OCI-LY1 (cell line): Measurements from ENCODE around the gene EXOSC2.

Experiments
- H2AFZ ChIP-seq: fragments of 200-600 bp; sonication (generic), shearing (Covaris generic); 2 replicates; pipeline ENCODE4 v1.6.0; 2014; ENCODE audit warnings: antibody characterized with exemption, mild to moderate bottlenecking, low read length
- H3F3A ChIP-seq: fragments of 200-600 bp; sonication (generic), shearing (Covaris generic); 2 replicates; pipeline ENCODE4 v1.6.0; 2014; ENCODE audit warnings: mild to moderate bottlenecking, antibody characterized with exemption, low read length, moderate library complexity; ENCODE audit not compliant: insufficient read depth
- H3K27ac ChIP-seq: fragments of 200-600 bp; sonication (generic); 2 replicates; pipeline ENCODE4 v1.5.1; 2014; ENCODE audit warnings: low read length, mixed run types, mild to moderate bottlenecking, low read depth; ENCODE audit not compliant: poor library complexity, severe bottlenecking
- H3K27me3 ChIP-seq: fragments of 200-600 bp; sonication (generic); 2 replicates; pipeline ENCODE4 v1.6.0; 2014; ENCODE audit warnings: antibody characterized with exemption, mild to moderate bottlenecking, low read length, moderate library complexity; ENCODE audit not compliant: insufficient read depth
- H3K36me3 ChIP-seq: fragments of 200-600 bp; sonication (generic); 2 replicates; pipeline ENCODE4 v1.6.1; 2014; ENCODE audit warnings: mild to moderate bottlenecking, antibody characterized with exemption, low read length, moderate library complexity, mixed read lengths; ENCODE audit not compliant: insufficient read depth
- H3K4me1 ChIP-seq: fragments of 200-600 bp; sonication (generic); 2 replicates; pipeline ENCODE4 v1.5.1; 2014; ENCODE audit warnings: mild to moderate bottlenecking, low read length, moderate library complexity; ENCODE audit not compliant: insufficient read depth, severe bottlenecking
- H3K4me2 ChIP-seq: fragments of 200-600 bp; sonication (generic), shearing (Covaris generic); 2 replicates; pipeline ENCODE4 v1.6.1; 2014; ENCODE audit warnings: low read length
- H3K4me3 ChIP-seq: fragments of 200-600 bp; sonication (generic); 2 replicates; pipeline ENCODE4 v1.5.1; 2014; ENCODE audit warnings: low read length, low read depth, mild to moderate bottlenecking, mixed read lengths; ENCODE audit not compliant: poor library complexity, severe bottlenecking
- H3K79me2 ChIP-seq: fragments of 200-600 bp; shearing (Covaris generic); 2 replicates; pipeline ENCODE4 v1.6.1; 2016; ENCODE audit warnings: mixed run types, low read length, mixed read lengths; ENCODE audit not compliant: insufficient read depth
- H3K9ac ChIP-seq: fragments of 200-600 bp; sonication (generic), shearing (Covaris generic); 2 replicates; pipeline ENCODE4 v1.6.1; 2014; ENCODE audit warnings: mild to moderate bottlenecking, low read length, mixed read lengths
- H3K9me2 ChIP-seq: fragments of 200-600 bp; sonication (generic), shearing (Covaris generic); 2 replicates; pipeline ENCODE4 v1.6.1; 2014; ENCODE audit warnings: low read depth, mild to moderate bottlenecking, low read length, mixed read lengths
- H3K9me3 ChIP-seq: fragments of 200-600 bp; shearing (Covaris generic); 2 replicates; pipeline ENCODE4 v1.6.1; 2014; ENCODE audit warnings: low read length, mixed read lengths
- H4K20me1 ChIP-seq: fragments of 200-600 bp; sonication (generic), shearing (Covaris generic); 2 replicates; pipeline ENCODE4 v1.6.0; 2016; ENCODE audit warnings: mild to moderate bottlenecking, low read length; ENCODE audit not compliant: insufficient read depth
- CTCF ChIP-seq: fragments of 200-600 bp; sonication (generic), shearing (Covaris generic); IDR thresholded peaks from 2 replicates; pipeline ENCODE4 v1.5.1; 2017; ENCODE audit warnings: mild to moderate bottlenecking, antibody characterized with exemption, low read length, moderate library complexity, mixed read lengths
- EZH2 ChIP-seq: fragments of 200-600 bp; sonication (generic), shearing (Covaris generic); IDR thresholded peaks from 2 replicates; pipeline ENCODE4 v1.8.0; 2017; ENCODE audit warnings: borderline replicate concordance, mixed run types, mild to moderate bottlenecking, antibody characterized with exemption, low read length, moderate library complexity, mixed read lengths

Gene EXOSC2

DNA sequence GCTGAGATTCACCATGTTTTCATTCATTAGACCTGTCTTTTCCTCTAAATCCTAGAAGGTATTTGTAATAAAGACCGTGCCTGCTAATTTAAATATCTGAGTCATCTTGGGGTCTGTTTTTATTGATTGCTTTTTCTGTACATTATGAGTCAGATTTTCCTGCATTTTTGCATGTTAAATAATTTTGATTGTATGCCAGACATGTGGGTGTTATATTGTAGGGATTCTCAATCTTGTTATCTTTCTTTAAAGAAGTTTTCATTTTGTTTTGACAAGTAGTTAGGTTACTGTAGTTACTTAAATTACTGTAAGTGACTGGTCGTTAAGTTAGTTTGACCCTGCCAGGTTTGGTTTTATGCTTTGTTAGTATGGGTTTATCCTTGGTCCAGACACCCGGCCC lies 35.1 kb downstream of the EXOSC2 start:
- Histone ChIP-seq H4K20me1 (no peaks in the 10 kb centered on the region), H3K9me2 (no peaks in the 10 kb centered on the region), H2AFZ (no peak overlapping the region), H3K27me3 (no peaks in the 10 kb centered on the region), H3K36me3 (no peaks in the 10 kb centered on the region), H3K9ac (no peak overlapping the region), H3K79me2 (0 out of 2 replicates have a peak, but pooled peaks cover 3% of the 10 kb centered on the region), H3K4me2 (no peak overlapping the region), H3K27ac (no peak overlapping the region), H3K9me3 (no peaks in the 10 kb centered on the region), H3F3A (no peaks in the 10 kb centered on the region), H3K4me3 (no peak overlapping the region), H3K4me1 (no peaks in the 10 kb centered on the region)
- TF ChIP-seq CTCF (no peak), EZH2 (no peak)

- TF ChIP-seq CTCF, result no peak
- no peak for TF ChIP-seq EZH2
- Histone ChIP-seq H2AFZ (no peak overlapping the region), H3F3A (no peaks in the 10 kb centered on the region), H3K4me2 (no peak overlapping the region), H3K27ac (no peak overlapping the region), H3K36me3 (no peaks in the 10 kb centered on the region), H3K79me2 (0 out of 2 replicates have a peak, but pooled peaks cover 3% of the 10 kb centered on the region), H3K4me1 (no peaks in the 10 kb centered on the region), H4K20me1 (no peaks in the 10 kb centered on the region), H3K27me3 (no peaks in the 10 kb centered on the region), H3K9ac (no peak overlapping the region), H3K9me2 (no peaks in the 10 kb centered on the region), H3K4me3 (no peak overlapping the region), H3K9me3 (no peaks in the 10 kb centered on the region)
These were observed 35.6 kb downstream of the EXOSC2 start for GRCh38 chr9:130729145-130729544.

DNA sequence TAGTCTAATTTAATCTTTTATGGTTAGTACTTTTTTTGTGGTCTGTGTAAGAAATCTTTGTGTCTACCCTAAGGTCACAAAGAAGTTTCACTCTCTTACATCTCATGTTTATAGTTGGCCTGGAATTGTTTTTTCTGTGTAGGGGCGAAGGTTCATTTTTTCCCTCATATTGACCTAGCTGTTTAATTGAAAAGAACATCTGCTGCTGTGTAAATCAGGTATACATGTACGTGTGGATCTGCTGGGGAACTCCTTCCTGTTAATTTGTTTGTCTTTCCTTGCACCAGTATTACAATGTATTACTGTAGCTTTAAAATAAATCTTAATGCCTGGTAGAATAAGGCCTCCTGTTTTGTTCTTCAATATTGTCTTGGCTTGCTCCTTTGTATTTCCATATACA lies 37.8 kb downstream of the EXOSC2 start:
- TF ChIP-seq CTCF (no peak), EZH2 (no peak)
- H3K27me3 ChIP-seq, result no peaks in the 10 kb centered on the region
- no peaks in the 10 kb centered on the region for H3K4me1 ChIP-seq
- H3K9me2 ChIP-seq, result no peaks in the 10 kb centered on the region
- no peaks in the 10 kb centered on the region for H4K20me1 ChIP-seq
- no peaks in the 10 kb centered on the region for H3K9me3 ChIP-seq
- 0 out of 2 replicates have a peak, but pooled peaks cover 3% of the 10 kb centered on the region for H3K79me2 ChIP-seq
- no peak overlapping the region for H2AFZ ChIP-seq
- H3K9ac ChIP-seq, result no peak overlapping the region
- no peak overlapping the region for H3K4me3 ChIP-seq
- no peaks in the 10 kb centered on the region for H3F3A ChIP-seq
- no peak overlapping the region for H3K4me2 ChIP-seq
- no peak overlapping the region for H3K27ac ChIP-seq
- no peaks in the 10 kb centered on the region for H3K36me3 ChIP-seq
